ENCODE results near the gene NT5DC1.

The NT5DC1 gene

GRCh38 chr6:116298273-116298672 lies 197.6 kb downstream of the NT5DC1 start:
- Histone ChIP-seq H3K4me3 (ENCODE audit: low read length) (no peak overlapping the region), H3K9ac (ENCODE audit: low read depth, low read length) (no peak overlapping the region), H3K36me3 (ENCODE audit: insufficient read depth, low read length) (no peaks in the 10 kb centered on the region), H3K9me3 (ENCODE audit: insufficient read depth, low read depth, low read length) (peaks cover 10% of the 10 kb centered on the region), H3K27ac (ENCODE audit: low read depth, low read length) (no peak overlapping the region), H3K4me1 (ENCODE audit: insufficient read depth, low read length) (no peaks in the 10 kb centered on the region), H3K27me3 (ENCODE audit: insufficient read depth, low read length) (no peaks in the 10 kb centered on the region)
- 95% methylated on average over 2 of the region's 3 CpGs for WGBS

GRCh38 chr6:116298973-116299372 lies 198.3 kb downstream of the NT5DC1 start:
- Histone ChIP-seq H3K9me3 (ENCODE audit: insufficient read depth, low read depth, low read length) (peaks cover 10% of the 10 kb centered on the region), H3K27me3 (ENCODE audit: insufficient read depth, low read length) (no peaks in the 10 kb centered on the region), H3K9ac (ENCODE audit: low read depth, low read length) (no peak overlapping the region), H3K27ac (ENCODE audit: low read depth, low read length) (no peak overlapping the region), H3K4me3 (ENCODE audit: low read length) (no peak overlapping the region), H3K36me3 (ENCODE audit: insufficient read depth, low read length) (no peaks in the 10 kb centered on the region), H3K4me1 (ENCODE audit: insufficient read depth, low read length) (no peaks in the 10 kb centered on the region)
